HG02840 (cell line): ENCODE results near the gene PML.
"Not testable (repeated sequence)": the region's sequence is repeated elsewhere in the genome, so short reads cannot be mapped to it uniquely, and the experiment has no call there.

ENCODE experiments used
- ATAC-seq: cut with Tn5 transposase; IDR thresholded peaks from one replicate; pipeline ENCODE4 v1.9.1; 2021; ENCODE audit warnings: mild to moderate bottlenecking, moderate library complexity, moderate number of reproducible peaks; ENCODE audit not compliant: unreplicated experiment, low FRiP score

PML gene

DNA sequence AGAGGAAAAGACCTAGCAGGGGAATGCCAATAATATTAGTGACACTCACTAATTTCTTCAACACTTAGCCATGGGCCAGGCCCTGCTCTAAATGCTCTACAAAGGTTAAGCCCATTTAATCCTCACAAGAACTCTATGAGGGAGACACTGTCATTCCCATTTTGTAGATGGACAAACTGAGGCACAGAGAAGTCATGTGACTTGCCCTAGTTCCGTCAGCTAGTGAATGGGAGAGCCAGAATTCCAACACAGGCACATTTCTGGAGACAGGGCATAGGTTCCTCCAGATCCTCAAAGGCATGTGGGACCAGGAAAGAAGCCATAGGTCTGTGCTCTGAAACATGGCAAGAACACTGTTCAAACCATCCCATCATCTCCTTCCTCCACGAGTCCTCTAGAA, 36.7 kb upstream of the PML start:
- no peak for ATAC-seq

DNA sequence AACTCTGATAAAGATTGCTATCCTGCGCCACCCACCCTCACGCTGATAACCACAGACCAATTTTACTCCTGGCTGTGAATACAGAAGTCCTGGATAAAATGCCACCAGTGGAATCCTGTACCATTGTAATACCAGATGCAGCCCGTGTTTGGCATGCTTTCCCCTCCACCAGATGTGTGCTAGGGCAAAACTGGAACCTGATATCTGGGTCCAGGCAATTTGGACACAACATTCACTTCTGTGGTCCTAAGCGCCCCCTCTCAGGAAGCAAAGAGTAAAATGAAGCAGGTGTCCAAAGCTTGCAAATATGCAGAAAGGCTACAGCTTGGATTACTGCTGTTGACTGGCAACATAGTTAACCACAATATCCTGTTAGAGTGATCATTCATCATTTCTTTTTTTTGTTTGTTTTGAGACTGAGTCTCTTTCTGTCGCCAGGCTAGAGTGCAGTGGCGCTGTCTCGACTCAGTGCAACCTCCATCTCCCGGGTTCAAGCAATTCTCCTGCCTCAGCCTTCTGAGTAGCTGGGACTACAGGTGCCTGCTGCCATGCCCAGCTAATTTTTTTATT, 35.4 kb upstream of the PML start:
- ATAC-seq, result no peak

DNA sequence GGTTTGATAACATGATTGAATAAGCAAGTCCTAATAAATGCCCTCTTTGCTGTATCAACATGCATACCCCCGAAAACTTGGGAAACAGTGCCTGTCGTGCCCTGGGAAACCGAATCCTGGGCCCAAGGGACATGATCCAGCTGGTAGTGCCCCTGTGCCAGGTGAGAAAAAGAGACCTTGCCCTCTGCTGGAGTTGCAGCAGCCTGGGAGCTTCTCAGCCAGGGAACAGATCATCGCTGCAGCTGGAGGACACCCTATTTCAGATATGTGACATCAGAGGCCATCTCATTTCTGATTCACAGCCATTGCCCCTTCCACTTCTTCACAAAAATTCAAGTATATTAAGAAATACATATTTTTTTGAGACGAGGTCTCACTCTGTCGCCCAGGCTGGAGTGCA, 34.7 kb upstream of the PML start:
- no peak for ATAC-seq

DNA sequence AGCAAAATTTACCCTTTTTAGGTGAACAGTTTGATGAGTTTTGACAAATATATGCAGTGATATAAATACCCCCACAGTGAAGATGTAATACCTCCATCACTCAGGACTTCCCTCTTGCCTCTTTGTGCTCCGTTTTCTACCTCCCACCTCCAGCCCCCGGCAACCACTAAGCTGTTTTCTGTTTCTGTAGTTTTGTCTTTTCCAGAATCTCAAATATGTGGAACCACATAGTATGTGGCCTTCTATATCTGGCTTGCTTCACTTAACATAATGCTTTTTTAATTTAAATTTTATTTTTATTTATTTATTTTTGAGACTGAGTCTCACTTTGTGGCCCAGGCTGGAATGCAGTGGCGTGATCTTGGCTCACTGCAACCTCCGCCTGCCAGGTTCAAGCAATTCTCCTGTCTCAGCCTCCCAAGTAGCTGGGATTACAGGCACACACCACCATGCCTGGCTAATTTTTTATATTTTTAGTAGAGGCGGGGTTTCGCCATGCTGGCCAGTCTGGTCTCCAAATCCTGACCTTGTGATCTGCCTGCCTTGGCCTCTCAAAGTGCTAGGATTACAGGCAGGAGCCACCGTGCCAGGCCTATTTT, 33.9 kb upstream of the PML start:
- ATAC-seq, result not testable (repeated sequence)

DNA sequence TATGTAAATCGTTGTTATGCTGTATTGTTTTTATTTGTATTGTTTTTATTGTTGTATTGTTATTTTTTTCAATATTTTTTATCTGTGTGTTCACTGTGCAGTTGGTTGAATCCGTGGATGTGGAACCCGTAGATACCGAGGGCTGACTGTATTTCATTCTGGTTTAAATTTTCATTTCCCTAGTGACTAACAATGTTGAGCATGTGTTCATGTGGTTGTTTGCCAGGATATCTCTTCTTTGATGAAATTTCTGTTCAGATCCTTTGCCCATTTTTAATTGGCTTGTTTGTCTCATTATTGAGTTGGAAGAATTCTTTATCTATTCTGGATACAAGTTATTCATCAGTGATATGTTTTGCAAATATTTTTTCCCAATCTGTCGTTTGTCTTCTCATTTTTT, 32.1 kb upstream of the PML start:
- ATAC-seq, result no peak

DNA sequence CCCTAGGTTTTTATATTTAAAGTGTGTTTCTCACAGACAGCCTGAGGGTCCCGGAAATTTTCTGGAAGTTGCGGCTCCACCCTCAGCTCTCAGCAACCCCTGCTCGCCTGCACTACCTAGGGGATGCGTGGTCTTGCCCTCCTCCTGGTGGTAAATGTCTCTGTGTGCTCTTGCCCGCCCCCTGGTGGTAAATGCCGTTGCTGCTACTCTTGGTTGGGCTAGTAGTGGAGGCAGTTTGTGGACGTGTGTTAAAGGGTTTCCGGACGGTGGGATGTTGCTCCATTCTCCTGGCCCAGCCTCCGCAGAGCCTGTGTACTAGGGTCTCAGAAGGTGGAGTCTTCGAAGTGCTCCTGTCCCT, 29.8 kb upstream of the PML start:
- no peak for ATAC-seq

DNA sequence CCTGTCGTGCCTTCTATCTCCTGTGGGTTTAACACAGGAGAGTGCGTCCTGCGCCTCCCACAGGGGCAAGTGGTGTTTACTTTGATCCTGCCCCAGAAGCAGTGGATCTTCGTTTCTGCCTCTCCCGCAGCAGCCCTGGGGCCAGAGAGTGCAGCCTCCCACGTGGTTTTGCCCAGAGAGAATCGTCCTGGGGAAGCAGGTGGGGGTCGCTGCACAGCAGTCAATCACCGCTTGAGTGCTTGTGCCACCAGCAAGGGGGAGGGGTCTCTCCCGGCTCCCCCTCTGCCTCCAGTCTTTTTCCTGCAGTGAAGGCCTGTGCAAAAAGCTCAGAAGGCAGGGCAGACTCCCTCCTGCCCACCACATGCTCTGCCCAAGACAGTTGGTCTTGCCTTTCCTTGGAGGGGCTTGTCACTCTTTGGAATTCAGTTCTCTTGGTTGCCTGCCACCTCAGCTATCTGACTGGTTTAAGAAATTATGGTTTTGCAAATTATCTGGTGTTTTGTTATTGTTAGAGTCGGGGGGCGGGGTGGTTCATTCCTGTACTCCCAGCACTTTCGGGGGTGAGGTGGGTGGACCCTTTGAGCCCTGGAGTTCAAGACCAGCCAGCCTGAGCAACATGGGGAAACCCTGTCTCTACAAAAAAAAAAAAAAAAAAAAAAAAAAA, 29.3 kb upstream of the PML start:
- no peak for ATAC-seq

DNA sequence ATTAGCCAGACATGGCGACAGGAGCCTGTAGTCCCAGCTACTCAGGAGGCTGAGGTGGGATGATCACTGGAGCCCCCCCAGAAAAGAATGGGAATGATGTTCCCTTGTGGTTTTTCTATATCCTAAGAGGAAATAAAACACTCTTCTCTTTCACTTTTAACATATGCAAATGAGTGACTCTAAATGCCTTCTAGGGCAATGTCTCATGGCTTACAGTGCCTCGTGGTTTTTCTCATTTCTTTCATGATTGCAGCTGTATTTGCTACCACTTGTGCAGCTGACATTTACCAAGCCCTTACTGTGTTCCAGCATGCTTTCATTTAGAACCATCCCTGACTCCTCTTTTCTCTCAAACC, 28.8 kb upstream of the PML start:
- ATAC-seq, result no peak

DNA sequence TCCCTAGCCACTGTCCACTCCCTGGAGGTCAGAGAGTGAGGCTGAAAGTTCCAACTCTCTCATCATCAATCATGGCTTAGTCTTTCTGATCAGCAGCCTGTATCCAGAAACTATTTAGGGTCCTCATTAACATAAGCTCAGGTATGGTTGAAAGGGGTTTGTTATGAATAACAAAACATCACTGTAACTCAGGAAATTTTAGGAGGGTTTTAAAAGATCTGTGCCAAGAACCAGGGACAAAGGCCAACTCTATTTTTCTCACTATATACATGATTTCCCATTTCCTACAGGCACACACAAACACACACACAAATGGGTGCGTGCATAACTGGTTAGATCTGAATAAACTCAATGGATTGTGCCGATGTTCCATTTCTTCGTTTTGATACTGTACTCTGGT, 26.1 kb upstream of the PML start:
- no peak for ATAC-seq

DNA sequence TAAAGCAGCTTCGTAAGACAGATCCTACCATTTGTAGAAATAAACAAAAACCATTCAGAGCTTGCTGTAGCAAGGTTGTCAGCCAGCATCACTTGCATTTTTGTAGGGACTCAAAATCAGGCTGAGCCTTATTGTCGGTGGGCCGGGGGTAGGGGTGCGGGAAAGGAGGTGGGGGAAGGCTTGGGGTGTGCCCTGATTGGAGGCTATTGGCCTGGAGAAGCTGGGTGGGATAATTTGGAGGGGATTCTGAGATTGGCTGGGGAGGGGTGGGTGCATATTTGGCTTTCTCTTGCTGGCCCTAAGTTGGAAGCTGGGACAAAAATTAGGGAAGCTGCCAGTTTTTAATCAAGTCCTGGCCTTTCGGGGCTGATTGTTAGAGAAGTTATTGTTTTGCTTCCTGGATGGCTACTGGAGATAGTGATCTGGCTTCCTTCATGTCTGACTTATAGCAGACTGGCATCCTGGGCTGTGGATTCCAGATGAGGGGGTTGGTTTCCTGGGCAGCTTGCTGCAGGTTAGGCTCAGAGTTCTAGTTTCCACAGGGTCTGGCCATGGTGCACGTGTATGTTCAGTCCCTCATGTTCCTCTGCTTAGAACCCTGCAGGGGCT, 25.3 kb upstream of the PML start:
- no peak for ATAC-seq

DNA sequence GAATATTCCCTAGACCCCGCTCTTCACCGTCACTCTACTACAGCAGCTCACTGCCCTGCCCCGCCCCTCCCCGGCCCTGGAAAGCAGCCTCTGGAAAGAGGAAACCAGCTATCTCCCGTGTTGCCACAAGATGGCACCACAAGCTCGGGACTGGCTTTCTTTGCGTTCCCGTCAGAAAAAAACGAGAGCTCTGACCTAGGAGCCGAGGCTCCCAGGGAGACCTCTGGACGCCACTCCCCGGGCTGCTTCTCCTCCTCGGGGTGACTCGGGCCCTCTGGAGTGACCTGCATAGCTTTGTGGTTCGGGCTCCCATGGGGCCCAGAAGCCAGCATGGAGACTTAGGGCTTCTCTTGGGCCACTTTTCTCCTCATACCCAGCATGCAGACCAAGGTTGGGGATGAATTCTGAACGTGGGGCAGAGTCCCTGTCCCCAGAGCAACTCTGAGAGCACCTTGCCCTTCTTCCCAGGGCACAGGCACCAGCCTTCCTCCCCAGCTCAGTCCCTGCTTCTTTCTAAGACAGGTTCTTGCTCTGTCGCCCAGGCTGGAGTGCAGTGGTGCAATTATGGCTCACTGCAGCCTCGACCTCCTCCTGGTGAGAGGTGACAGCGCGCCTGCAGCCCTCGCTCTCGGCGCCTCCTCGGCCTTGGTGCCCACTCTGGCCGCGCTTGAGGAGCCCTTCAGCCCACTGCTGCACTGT, 21.4 kb upstream of the PML start:
- no peak for ATAC-seq

DNA sequence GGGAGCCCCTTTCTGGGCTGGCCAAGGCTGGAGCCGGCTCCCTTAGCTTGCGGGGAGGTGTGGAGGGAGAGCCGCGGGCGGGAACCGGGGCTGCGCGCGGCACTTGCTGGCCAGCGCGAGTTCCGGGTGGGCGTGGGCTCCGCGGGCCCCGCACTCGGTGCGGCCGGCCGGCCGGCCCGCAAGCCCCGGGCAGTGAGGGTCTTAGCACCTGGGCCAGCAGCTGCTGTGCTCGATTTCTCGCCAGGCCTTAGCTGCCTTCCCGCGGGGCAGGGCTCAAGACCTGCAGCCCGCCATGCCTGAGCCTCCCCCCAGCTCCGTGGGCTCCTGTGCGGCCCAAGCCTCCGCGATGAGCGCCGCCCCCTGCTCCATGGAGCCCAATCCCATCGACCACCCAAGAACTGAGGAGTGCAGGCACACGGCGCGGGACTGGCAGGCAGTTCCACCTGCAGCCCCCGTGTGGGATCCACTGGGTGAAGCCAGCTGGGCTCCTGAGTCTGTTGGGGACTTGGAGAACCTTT, 20.8 kb upstream of the PML start:
- ATAC-seq, result not testable (repeated sequence)

DNA sequence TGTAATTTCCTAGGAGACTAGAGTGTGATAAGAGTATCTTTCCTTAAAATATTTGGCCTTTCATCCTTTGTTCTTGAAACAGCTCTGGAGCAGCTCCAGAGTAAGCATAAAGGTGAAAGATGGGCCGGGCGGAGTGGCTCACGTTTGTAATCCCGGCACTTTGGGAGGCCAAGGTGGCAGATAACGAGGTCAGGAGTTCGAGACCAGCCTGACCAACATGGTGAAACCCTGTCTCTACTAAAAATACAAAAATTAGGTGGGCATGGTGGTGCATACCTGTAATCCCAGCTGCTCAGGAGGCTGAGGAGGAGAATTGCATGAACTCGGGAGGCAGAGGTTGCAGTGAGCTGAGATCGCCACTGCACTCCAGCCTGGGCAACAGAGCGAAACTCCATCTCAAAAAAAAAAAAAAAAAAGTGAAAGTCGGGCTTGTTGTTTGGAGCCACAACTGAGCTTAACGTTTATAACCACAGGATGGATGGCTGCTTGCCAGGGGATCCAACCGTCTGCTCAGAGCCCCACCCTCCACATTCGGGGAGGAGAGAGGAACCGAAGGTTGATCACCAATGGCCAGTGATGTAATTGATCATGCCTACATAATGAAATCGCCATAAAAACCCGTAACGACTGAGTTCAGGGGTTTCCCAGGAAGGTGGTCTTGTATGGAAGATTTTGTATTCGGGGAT, 18.9 kb upstream of the PML start:
- not testable (repeated sequence) for ATAC-seq

DNA sequence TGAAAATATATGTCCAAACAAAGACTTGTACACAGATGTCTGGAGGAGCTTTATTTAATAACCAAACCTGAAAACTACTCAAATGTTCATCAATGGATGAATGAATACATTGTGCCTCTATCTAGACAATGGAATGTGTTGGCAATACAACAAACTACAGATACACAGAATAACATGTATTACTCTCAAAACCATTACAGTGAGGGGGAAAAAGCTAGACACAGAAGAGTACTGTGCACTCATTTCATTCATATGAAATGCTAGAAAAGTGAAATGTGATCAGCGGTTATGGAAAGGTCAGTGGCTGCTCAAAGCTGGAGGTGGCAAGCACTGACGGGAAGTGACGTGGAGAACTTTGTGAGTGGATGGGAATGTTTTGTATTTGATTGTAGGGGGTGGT, 15.6 kb upstream of the PML start:
- ATAC-seq, result no peak

DNA sequence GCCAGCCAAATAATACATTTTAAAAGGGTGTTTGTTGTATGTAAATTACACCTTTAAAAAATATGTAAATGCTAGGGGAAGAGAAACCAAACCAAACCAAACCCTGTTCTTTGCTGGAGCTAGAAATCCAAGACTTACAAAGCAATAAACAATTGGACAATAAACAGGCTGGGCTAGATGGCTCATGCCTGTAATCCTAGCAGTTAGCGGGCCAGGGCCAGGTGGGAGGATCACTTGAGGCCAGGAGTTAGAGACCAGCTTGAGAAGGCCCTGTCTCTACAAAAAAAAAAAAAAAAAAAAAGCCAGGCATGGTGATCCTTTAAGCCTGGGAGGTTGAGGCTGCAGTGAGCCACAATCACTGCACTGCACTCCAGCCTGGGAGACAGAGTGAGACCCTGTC, 14.9 kb upstream of the PML start:
- no peak for ATAC-seq

DNA sequence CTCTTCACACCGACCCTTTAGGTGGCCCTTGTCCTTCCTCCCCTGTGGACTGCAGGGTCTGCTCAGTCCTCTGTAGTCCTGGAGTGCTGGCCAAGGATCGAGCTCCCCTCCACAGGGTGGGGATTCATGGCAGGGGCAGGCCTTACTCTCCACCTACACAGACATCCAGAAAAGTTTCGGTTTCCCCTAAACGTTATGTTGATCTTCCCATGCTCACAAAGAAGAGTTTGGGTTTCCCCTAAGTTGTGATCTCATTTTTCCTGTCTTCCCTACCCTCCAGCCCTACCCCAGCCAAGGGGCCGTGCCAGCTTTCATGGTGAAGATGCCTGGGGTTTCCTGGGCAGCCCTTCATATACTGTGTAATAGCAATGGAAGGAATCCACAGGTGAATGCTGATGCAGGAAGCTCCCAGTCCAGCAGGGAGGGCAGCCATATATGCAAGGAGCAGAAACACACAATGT, 12.7 kb upstream of the PML start:
- ATAC-seq, result no peak

DNA sequence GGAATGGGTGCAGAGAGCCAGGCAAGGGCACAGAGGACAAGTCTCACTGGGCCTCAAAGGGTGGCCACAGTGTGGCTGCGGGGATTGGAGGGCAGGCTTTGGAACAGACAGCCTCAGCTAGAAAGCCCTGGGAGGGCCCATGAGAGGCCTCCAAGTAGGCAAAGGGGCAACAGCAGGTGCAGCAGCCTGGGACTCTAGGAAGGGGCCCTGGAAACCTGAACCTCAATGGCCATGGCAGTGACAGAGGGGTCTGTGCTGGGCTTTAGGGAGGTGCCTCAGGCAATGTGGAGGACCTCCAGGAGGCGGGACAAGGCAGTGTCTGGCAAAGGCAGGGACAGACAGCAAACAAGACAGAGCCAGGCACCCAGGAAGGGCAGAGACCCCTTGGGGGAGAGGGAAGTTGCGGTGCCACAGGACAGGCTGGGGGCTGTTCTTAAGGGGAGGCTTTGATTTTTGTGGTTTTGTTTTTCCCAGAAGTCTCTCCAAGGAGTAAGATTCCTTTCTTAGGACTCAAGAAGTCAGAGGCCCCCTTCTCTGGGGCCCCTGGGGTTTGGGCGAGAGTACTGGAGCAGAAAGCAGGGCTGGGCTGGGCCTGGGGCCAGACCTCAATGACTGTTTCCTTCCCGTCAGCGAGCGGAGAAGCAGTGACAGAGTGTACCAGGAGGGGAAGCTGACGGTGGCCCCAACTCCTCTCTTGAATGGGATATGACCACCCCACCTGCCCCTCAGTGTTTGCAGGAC, 12.1 kb upstream of the PML start:
- no peak for ATAC-seq

DNA sequence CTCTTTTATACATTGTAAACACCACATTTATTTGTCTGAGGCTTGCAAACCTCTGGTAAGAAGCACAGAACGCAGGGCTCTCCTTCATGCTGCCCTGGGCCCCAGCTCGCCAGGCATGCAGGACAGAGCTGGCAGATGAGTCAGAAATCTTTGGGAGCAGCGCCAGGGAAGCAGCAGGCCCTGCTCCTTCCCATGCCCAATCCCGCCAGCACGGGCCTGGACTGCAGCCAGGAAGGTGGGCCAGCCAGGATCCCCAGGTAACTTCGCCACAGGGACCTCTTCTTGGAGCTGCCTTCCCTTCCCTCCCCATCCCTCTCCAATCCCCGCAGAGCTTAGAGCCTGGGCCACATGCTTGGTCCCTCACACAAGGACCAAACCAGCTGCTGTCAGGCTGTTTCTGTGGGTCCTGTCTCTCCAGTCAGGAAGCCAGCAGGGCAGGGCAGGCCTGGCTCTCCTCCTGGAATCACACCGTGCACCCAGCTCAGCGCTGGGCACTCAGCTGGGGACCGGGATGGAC, 11.2 kb upstream of the PML start:
- no peak for ATAC-seq

DNA sequence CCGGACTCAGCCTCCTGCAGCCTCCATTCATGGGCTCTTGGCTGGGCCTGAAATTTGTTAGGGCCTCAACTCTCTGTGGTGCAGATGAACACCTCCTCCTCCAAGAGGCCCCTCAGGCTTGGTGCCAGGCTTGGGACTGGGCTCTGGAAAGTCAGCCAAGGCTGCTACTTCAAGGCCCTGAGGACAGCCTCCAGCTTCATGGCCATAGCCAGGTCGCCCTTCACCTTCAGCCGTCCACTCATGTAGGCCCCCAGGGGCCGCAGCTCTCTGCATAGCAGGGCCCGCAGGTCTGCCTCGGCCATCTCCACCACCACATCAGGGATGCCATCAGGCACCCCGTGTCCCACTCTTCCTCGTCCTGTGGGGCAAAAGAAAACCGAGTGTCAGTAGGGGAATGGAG, 10.7 kb upstream of the PML start:
- no peak for ATAC-seq
